Naive thymus-derived CD8-positive, alpha-beta T cell (primary cell): ENCODE results near the gene LPIN1. TPM values are rescaled to one million over a fixed set of nuclear protein-coding genes. Genes with fewer than 3 reads are reported as not detected.

Experiments
- ATAC-seq, 2 donors: fragments of 150-1000 bp; cut with Tn5 transposase in 1 of 2; sonication (Bioruptor Pico), chemical (Tn5 transposase) in 1 of 2; 1 replicate in 1 of 2; 2 replicates in 1 of 2; pipeline ENCODE4 v1.10.0; 2021; ENCODE audit warnings: mild to moderate bottlenecking in 2 of 2, moderate library complexity in 2 of 2
- POLR2A ChIA-PET: fragments of 350-600 bp; sonication (Branson Sonifier 250); formaldehyde crosslinking; loops from one replicate; lab custom pipeline; 2021; ENCODE audit warnings: antibody characterized with exemption; lab: Charles Lee
- DNase-seq, 10 donors: peaks; one replicate each; pipeline versions ENCODE4 v3.0.0 to v3.0.0-alpha.2; 2020 to 2022
- H3K27ac Mint-ChIP-seq, 10 donors: one replicate each; pipeline ENCODE4 v1.8.0; 2020 to 2022; ENCODE audit warnings: mild to moderate bottlenecking in 10 of 10, mixed read lengths in 10 of 10, moderate library complexity in 4 of 10, inconsistent platforms in 1 of 10
- H3K27me3 Mint-ChIP-seq, 5 donors: one replicate each; pipeline ENCODE4 v1.8.0; 2021 to 2022; ENCODE audit warnings: mixed read lengths in 5 of 5
- H3K36me3 Mint-ChIP-seq, 3 donors: one replicate each; pipeline ENCODE4 v1.8.0; 2020 to 2022; ENCODE audit warnings: mixed read lengths in 3 of 3, mild to moderate bottlenecking in 2 of 3, inconsistent platforms in 1 of 3
- H3K4me1 Mint-ChIP-seq, 4 donors: one replicate each; pipeline ENCODE4 v1.8.0; 2021 to 2022; ENCODE audit warnings: mixed read lengths in 4 of 4
- H3K4me3 Mint-ChIP-seq, 10 donors: one replicate each; pipeline ENCODE4 v1.8.0; 2020 to 2022; ENCODE audit warnings: mild to moderate bottlenecking in 10 of 10, mixed read lengths in 10 of 10, moderate library complexity in 6 of 10, inconsistent platforms in 1 of 10
- H3K9me3 Mint-ChIP-seq, 9 donors: one replicate each; pipeline ENCODE4 v1.8.0; 2020 to 2022; ENCODE audit warnings: mixed read lengths in 9 of 9, mild to moderate bottlenecking in 3 of 9, inconsistent platforms in 1 of 9, moderate library complexity in 1 of 9
- polyA plus RNA-seq, 3 donors: library from polyadenylated mRNA; unstranded; fragments of 300-500 nt; fragmentation: Illumina TruSeq; gene quantifications; one replicate each; pipeline ENCODE4 v1.2.3, GENCODE V29; 2021
- total RNA-seq, 8 experiments: library from RNA in 2 of 8; stranded (reverse) in 2 of 8; gene quantifications; one replicate each; pipeline ENCODE4 v1.2.3 and lab custom pipeline; 2021 to 2026

Gene LPIN1
- total and polyA plus RNA-seq, 5 experiments from 2014 or later = 15.7 to 82.4 (median 27.5) TPM

- Mint-ChIP-seq H3K4me3 (peak overlapping the region in 3 of 10 donors; percentile 2 to 56 (median 43)), H3K27ac (peak overlapping the region in 6 of 10 donors; percentile 8 to 82 (median 32)), H3K36me3 (peaks cover 2 to 42% (median 17%) of the 10 kb centered on the region in 3 donors), H3K4me1 (peaks cover 48 to 79% (median 59%) of the 10 kb centered on the region in 4 donors), H3K27me3 (no peaks in the 10 kb centered on the region), H3K9me3 (no peaks in the 10 kb centered on the region)
- ATAC-seq = no peak
- no peak for DNase-seq
- POLR2A ChIA-PET = no interaction called here
Observed at GRCh38 chr2:11761259-11761658, 14.8 kb downstream of the LPIN1 start.

GRCh38 chr2:11762031-11762430 lies 15.6 kb downstream of the LPIN1 start:
- peaks cover 4 to 50% (median 17%) of the 10 kb centered on the region in 3 donors for H3K36me3 Mint-ChIP-seq
- ATAC-seq (no peak), DNase-seq (no peak)
- H3K27me3 Mint-ChIP-seq = no peaks in the 10 kb centered on the region
- H3K27ac Mint-ChIP-seq = peak overlapping the region in 4 of 10 donors; percentile 7 to 79 (median 25)
- peaks cover 40 to 77% (median 54%) of the 10 kb centered on the region in 4 donors for H3K4me1 Mint-ChIP-seq
- POLR2A ChIA-PET = no interaction called here
- H3K9me3 Mint-ChIP-seq = no peaks in the 10 kb centered on the region
- no peak overlapping the region for H3K4me3 Mint-ChIP-seq

- no peaks in the 10 kb centered on the region for H3K9me3 Mint-ChIP-seq
- peak overlapping the region in 3 of 10 donors; percentile 23 to 74 (median 54) for H3K27ac Mint-ChIP-seq
- H3K4me3 Mint-ChIP-seq = no peak overlapping the region
- ATAC-seq (no peak), DNase-seq (no peak)
- POLR2A ChIA-PET = interaction anchor here (0.5 kb wide), 1 partner anchor 322 kb away, joined by 3 read pairs; no protein-coding TSS in a partner anchor
- H3K36me3 Mint-ChIP-seq = peaks cover 9 to 56% (median 23%) of the 10 kb centered on the region in 3 donors
- no peaks in the 10 kb centered on the region for H3K27me3 Mint-ChIP-seq
- peaks cover 32 to 68% (median 48%) of the 10 kb centered on the region in 4 donors for H3K4me1 Mint-ChIP-seq
Observed at GRCh38 chr2:11762799-11763461, 16.5 kb downstream of the LPIN1 start.

- Mint-ChIP-seq H3K4me3 (no peak overlapping the region), H3K36me3 (peaks cover 9 to 68% (median 21%) of the 10 kb centered on the region in 3 donors), H3K9me3 (no peaks in the 10 kb centered on the region), H3K27me3 (no peaks in the 10 kb centered on the region), H3K4me1 (peaks cover 17 to 55% (median 38%) of the 10 kb centered on the region in 4 donors), H3K27ac (peak overlapping the region in 4 of 10 donors; percentile 40 to 76 (median 70))
- POLR2A ChIA-PET = no interaction called here
- DNase-seq = no peak
- ATAC-seq = no peak
Observed at GRCh38 chr2:11764359-11764758, 17.9 kb downstream of the LPIN1 start.

GRCh38 chr2:11764920-11765319 lies 18.5 kb downstream of the LPIN1 start:
- POLR2A ChIA-PET = interaction anchor here (0.8 kb wide), 1 partner anchor 18 kb away, joined by 3 read pairs; the partner anchor contains the start of gene LPIN1
- Mint-ChIP-seq H3K27ac (peak overlapping the region in 4 of 10 donors; percentile 3 to 86 (median 38)), H3K36me3 (peaks cover 9 to 72% (median 24%) of the 10 kb centered on the region in 3 donors)

GRCh38 chr2:11765501-11765900 lies 19.1 kb downstream of the LPIN1 start:
- no peak overlapping the region for H3K27ac Mint-ChIP-seq
- H3K27me3 Mint-ChIP-seq = no peaks in the 10 kb centered on the region

More at GRCh38 chr2:11764920-11765319, 18.5 kb downstream of the LPIN1 start:
- ATAC-seq = no peak
- DNase-seq = no peak
- Mint-ChIP-seq H3K4me1 (peaks cover 17 to 55% (median 38%) of the 10 kb centered on the region in 4 donors), H3K27me3 (no peaks in the 10 kb centered on the region), H3K4me3 (no peak overlapping the region), H3K9me3 (no peaks in the 10 kb centered on the region)

GRCh38 chr2:11766016-11766415 lies 19.6 kb downstream of the LPIN1 start:
- ATAC-seq (no peak), DNase-seq (no peak)
- H3K27me3 Mint-ChIP-seq = no peaks in the 10 kb centered on the region
- peaks cover 9 to 82% (median 25%) of the 10 kb centered on the region in 3 donors for H3K36me3 Mint-ChIP-seq
- peak overlapping the region in 5 of 10 donors; percentile 17 to 80 (median 70) for H3K27ac Mint-ChIP-seq
- H3K9me3 Mint-ChIP-seq = no peaks in the 10 kb centered on the region
- no peak overlapping the region for H3K4me3 Mint-ChIP-seq
- peaks cover 12 to 46% (median 33%) of the 10 kb centered on the region in 4 donors for H3K4me1 Mint-ChIP-seq
- POLR2A ChIA-PET = interaction anchor here (0.6 to 1.2 kb wide), 3 partner anchors 14 to 19 kb away, joined by 3 read pairs; partner anchors contain the start of gene LPIN1

More at GRCh38 chr2:11765501-11765900, 19.1 kb downstream of the LPIN1 start:
- no peak for ATAC-seq
- H3K4me3 Mint-ChIP-seq = no peak overlapping the region
- H3K36me3 Mint-ChIP-seq = peaks cover 9 to 77% (median 24%) of the 10 kb centered on the region in 3 donors
- H3K9me3 Mint-ChIP-seq = no peaks in the 10 kb centered on the region
- peaks cover 17 to 51% (median 36%) of the 10 kb centered on the region in 4 donors for H3K4me1 Mint-ChIP-seq
- DNase-seq = no peak
- POLR2A ChIA-PET = interaction anchor here (0.8 to 1.2 kb wide), 2 partner anchors 15 to 19 kb away, joined by 3 read pairs; partner anchors contain the start of gene LPIN1

GRCh38 chr2:11767779-11768178 lies 21.3 kb downstream of the LPIN1 start:
- POLR2A ChIA-PET = interaction anchor here (1.3 kb wide), 1 partner anchor 11 kb away, joined by 3 read pairs; no protein-coding TSS in a partner anchor

GRCh38 chr2:11768946-11769345 lies 22.5 kb downstream of the LPIN1 start:
- H3K4me1 Mint-ChIP-seq = peaks cover 0 to 23% (median 11%) of the 10 kb centered on the region in 4 donors
- H3K4me3 Mint-ChIP-seq = no peak overlapping the region
- POLR2A ChIA-PET = no interaction called here
- no peaks in the 10 kb centered on the region for H3K9me3 Mint-ChIP-seq
- DNase-seq (no peak), ATAC-seq (no peak)
- H3K27me3 Mint-ChIP-seq = no peaks in the 10 kb centered on the region
- H3K27ac Mint-ChIP-seq = peak overlapping the region in 4 of 10 donors; percentile 28 to 69 (median 48)
- H3K36me3 Mint-ChIP-seq = peaks cover 15 to 93% (median 34%) of the 10 kb centered on the region in 3 donors

More at GRCh38 chr2:11767779-11768178, 21.3 kb downstream of the LPIN1 start:
- no peaks in the 10 kb centered on the region for H3K9me3 Mint-ChIP-seq
- no peak overlapping the region for H3K4me3 Mint-ChIP-seq
- DNase-seq (no peak), ATAC-seq (no peak)
- no peaks in the 10 kb centered on the region for H3K27me3 Mint-ChIP-seq
- H3K27ac Mint-ChIP-seq = peak overlapping the region in 3 of 10 donors; percentile 3 to 71 (median 24)
- peaks cover 0 to 28% (median 18%) of the 10 kb centered on the region in 4 donors for H3K4me1 Mint-ChIP-seq
- peaks cover 9 to 89% (median 32%) of the 10 kb centered on the region in 3 donors for H3K36me3 Mint-ChIP-seq

- Mint-ChIP-seq H3K27me3 (no peaks in the 10 kb centered on the region), H3K9me3 (no peaks in the 10 kb centered on the region), H3K27ac (peak overlapping the region in 2 of 10 donors; percentile 28 to 40), H3K4me3 (no peak overlapping the region), H3K36me3 (peaks cover 17 to 94% (median 35%) of the 10 kb centered on the region in 3 donors), H3K4me1 (peaks cover 5 to 23% (median 11%) of the 10 kb centered on the region in 4 donors)
- no peak for DNase-seq
- no peak for ATAC-seq
- POLR2A ChIA-PET = no interaction called here
Observed at GRCh38 chr2:11769516-11769915, 23.1 kb downstream of the LPIN1 start.

- peak overlapping the region in 8 of 10 donors; percentile 9 to 75 (median 44) for H3K27ac Mint-ChIP-seq
- H3K4me1 Mint-ChIP-seq = peaks cover 9 to 24% (median 16%) of the 10 kb centered on the region in 4 donors
- H3K36me3 Mint-ChIP-seq = peaks cover 17 to 90% (median 35%) of the 10 kb centered on the region in 3 donors
- no peak for DNase-seq
- H3K4me3 Mint-ChIP-seq = no peak overlapping the region
- no peak for ATAC-seq
- no peaks in the 10 kb centered on the region for H3K9me3 Mint-ChIP-seq
- POLR2A ChIA-PET = no interaction called here
- no peaks in the 10 kb centered on the region for H3K27me3 Mint-ChIP-seq
Observed at GRCh38 chr2:11770531-11771188, 24.2 kb downstream of the LPIN1 start.

GRCh38 chr2:11771971-11772615 lies 25.7 kb downstream of the LPIN1 start:
- Mint-ChIP-seq H3K4me3 (no peak overlapping the region), H3K27me3 (no peaks in the 10 kb centered on the region), H3K36me3 (peaks cover 12 to 75% (median 29%) of the 10 kb centered on the region in 3 donors), H3K27ac (peak overlapping the region in 3 of 10 donors; percentile 12 to 64 (median 36)), H3K4me1 (peaks cover 5 to 23% (median 18%) of the 10 kb centered on the region in 4 donors), H3K9me3 (no peaks in the 10 kb centered on the region)
- no peak for ATAC-seq
- POLR2A ChIA-PET = no interaction called here
- no peak for DNase-seq
